Chondrocyte (in vitro differentiated cells): Measurements from ENCODE around the gene EGR2. TPM values are rescaled to one million over a fixed set of nuclear protein-coding genes. Genes with fewer than 3 reads are reported as not detected.

Source experiments
- DNase-seq: peaks from one replicate; pipeline ENCODE4 v3.0.0; 2021; ENCODE audit warnings: mixed read lengths, low spot score
- H3K27ac Mint-ChIP-seq: one replicate; pipeline ENCODE4 v1.8.0; 2021; ENCODE audit warnings: mild to moderate bottlenecking, moderate library complexity, mixed read lengths; ENCODE audit not compliant: unreplicated experiment
- H3K27me3 Mint-ChIP-seq: 2 replicates; pipeline ENCODE4 v1.8.0; 2021; ENCODE audit warnings: low read depth, mixed read lengths
- H3K36me3 Mint-ChIP-seq: 2 replicates; pipeline ENCODE4 v1.8.0; 2021; ENCODE audit warnings: low read depth, mixed read lengths
- H3K4me1 Mint-ChIP-seq: 2 replicates; pipeline ENCODE4 v1.8.0; 2021; ENCODE audit warnings: low read depth, mild to moderate bottlenecking, mixed read lengths
- H3K4me3 Mint-ChIP-seq: one replicate; pipeline ENCODE4 v1.8.0; 2021; ENCODE audit warnings: mild to moderate bottlenecking, moderate library complexity, mixed read lengths; ENCODE audit not compliant: unreplicated experiment
- H3K9me3 Mint-ChIP-seq: 2 replicates; pipeline ENCODE4 v1.8.0; 2021; ENCODE audit warnings: low read depth, mixed read lengths
- total RNA-seq: library from RNA; stranded (reverse); gene quantifications from 3 replicates; pipeline ENCODE4 v1.2.1, GENCODE V29; 2021
- TF ChIP-seq, protein P1 (sequence below): fragments of 200-600 bp; sonication (generic); IDR thresholded peaks from 2 replicates; pipeline ENCODE4 v1.5.0; 2021; ENCODE audit warnings: antibody characterized with exemption, mild to moderate bottlenecking, moderate library complexity

Gene EGR2
- total RNA-seq, 1 donor from 2014 or later = 11.7 TPM

DNA sequence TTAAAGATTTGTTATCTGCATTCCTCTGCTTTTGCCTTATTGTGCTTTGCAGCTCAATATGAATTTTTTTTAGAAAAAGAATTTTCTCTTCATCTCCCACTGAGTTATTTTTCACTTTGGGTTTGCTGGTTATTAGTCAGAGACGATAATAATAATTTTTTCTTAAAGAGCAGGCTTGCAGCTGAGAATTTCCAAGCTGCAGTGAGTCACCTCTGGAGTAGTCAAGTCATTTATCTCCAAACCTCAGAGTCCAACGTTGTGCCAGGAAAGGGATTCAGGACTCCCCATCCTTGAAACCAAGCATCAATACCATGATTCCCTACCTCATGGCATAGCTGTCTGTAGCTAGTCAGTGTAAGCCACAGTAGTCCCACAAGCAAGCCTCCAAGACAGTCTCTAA is 15.2 kb upstream of the EGR2 start:
- TF ChIP-seq, protein P1, sequence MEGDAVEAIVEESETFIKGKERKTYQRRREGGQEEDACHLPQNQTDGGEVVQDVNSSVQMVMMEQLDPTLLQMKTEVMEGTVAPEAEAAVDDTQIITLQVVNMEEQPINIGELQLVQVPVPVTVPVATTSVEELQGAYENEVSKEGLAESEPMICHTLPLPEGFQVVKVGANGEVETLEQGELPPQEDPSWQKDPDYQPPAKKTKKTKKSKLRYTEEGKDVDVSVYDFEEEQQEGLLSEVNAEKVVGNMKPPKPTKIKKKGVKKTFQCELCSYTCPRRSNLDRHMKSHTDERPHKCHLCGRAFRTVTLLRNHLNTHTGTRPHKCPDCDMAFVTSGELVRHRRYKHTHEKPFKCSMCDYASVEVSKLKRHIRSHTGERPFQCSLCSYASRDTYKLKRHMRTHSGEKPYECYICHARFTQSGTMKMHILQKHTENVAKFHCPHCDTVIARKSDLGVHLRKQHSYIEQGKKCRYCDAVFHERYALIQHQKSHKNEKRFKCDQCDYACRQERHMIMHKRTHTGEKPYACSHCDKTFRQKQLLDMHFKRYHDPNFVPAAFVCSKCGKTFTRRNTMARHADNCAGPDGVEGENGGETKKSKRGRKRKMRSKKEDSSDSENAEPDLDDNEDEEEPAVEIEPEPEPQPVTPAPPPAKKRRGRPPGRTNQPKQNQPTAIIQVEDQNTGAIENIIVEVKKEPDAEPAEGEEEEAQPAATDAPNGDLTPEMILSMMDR = no peak
- Mint-ChIP-seq H3K36me3 (peaks cover 4% of the 10 kb centered on the region), H3K4me1 (peaks cover 15% of the 10 kb centered on the region), H3K9me3 (peaks cover 6% of the 10 kb centered on the region), H3K27ac (peak overlapping the region; percentile 87), H3K4me3 (no peak overlapping the region), H3K27me3 (no peaks in the 10 kb centered on the region)
- DNase-seq = no peak

DNA sequence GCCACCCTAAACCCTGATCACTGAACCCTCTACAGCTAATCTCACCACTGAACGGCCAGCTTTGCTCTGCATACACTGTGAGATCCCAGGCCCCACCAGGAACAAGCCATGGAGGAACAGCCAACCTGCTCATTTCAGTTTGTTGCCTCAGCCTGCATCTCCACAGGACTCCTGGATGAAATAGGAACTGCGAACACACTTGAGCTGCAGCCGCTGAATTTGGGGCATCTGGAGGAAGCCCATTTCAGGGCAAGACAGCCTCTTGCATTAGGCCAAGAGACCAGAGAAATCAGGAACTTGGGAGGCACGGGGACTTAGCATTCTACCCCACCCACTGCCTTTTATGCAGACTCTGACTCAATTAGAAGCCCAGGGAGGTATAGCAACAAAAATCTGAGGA is 14.5 kb upstream of the EGR2 start:
- Mint-ChIP-seq H3K27me3 (no peaks in the 10 kb centered on the region), H3K4me1 (peaks cover 15% of the 10 kb centered on the region), H3K36me3 (peaks cover 4% of the 10 kb centered on the region), H3K27ac (peak overlapping the region; percentile 87), H3K9me3 (peaks cover 6% of the 10 kb centered on the region), H3K4me3 (no peak overlapping the region)
- DNase-seq = no peak
- TF ChIP-seq, protein P1 = no peak

DNA sequence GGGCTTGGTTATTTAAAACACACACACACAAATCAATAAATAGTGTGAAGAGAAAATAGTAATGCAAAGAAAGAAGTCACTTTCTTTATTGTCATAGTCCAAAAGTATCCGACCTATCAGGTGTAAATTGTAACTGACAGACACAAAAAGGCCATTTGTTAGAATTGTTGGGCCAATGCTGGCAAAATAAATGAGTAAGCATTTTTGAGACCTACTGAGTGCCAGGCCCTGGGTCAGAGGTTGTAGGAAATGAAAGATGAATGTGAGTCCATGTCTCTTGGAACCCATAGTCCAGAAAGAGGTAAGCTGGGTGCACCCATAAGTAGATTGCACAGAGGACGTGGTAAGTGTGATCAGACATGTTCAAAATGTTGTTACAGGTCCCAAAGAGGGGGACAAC is 13.5 kb upstream of the EGR2 start:
- H3K9me3 Mint-ChIP-seq = peaks cover 6% of the 10 kb centered on the region
- no peak overlapping the region for H3K27ac Mint-ChIP-seq
- H3K36me3 Mint-ChIP-seq = peaks cover 4% of the 10 kb centered on the region
- TF ChIP-seq, protein P1 = no peak
- DNase-seq = no peak
- no peak overlapping the region for H3K4me3 Mint-ChIP-seq
- no peaks in the 10 kb centered on the region for H3K27me3 Mint-ChIP-seq
- H3K4me1 Mint-ChIP-seq = peaks cover 15% of the 10 kb centered on the region

DNA sequence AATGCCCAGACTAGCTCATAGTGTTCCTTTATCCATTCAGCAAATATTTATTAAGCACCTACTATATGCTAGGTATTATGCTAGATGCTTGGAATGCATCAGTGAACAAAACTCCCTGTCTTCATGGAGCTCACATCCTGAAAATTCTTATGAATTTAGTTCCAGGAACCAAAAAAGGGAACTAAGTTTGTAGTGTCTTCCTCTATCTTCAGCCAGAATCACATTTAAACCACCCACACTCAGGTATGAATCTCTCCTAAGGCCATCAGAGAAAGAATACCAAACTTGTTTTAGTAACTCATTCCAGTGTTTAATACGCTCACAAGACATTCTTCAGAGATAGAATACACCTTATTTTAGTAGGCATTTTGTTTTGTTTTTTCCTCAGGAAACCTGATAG is 10.1 kb upstream of the EGR2 start:
- no peaks in the 10 kb centered on the region for H3K36me3 Mint-ChIP-seq
- no peaks in the 10 kb centered on the region for H3K27me3 Mint-ChIP-seq
- H3K9me3 Mint-ChIP-seq = no peaks in the 10 kb centered on the region
- no peak for DNase-seq
- no peak overlapping the region for H3K27ac Mint-ChIP-seq
- H3K4me3 Mint-ChIP-seq = no peak overlapping the region
- TF ChIP-seq, protein P1 = no peak
- peaks cover 9% of the 10 kb centered on the region for H3K4me1 Mint-ChIP-seq

DNA sequence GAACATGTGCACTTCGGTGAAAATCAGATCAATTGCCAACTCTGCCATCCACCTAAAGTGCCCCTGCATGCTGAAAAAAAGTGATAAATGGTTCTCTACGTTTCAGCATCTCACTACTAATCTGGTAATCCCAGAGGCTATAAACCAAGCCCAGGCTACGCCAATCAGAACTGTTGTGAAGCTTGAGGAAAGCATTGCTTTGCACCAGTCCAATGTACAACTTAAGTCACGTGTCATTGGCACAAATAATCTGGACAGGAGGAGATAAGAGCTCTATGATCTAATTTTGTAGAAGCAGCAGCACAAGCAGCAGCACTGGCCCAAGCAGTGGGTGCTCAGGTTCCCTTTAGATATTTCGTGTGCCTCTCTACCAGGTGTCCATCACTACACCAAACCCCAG is 4.4 kb upstream of the EGR2 start:
- Mint-ChIP-seq H3K27me3 (no peaks in the 10 kb centered on the region), H3K36me3 (no peaks in the 10 kb centered on the region), H3K4me1 (peaks cover 26% of the 10 kb centered on the region), H3K9me3 (no peaks in the 10 kb centered on the region), H3K27ac (no peak overlapping the region), H3K4me3 (no peak overlapping the region)
- no peak for DNase-seq
- TF ChIP-seq, protein P1 = no peak
